ENCODE results near the gene DIO3. TPM values are rescaled to one million over a fixed set of nuclear protein-coding genes. Genes with fewer than 3 reads are reported as not detected.

The DIO3 gene
- total RNA-seq, 1 donor from 2014 or later, result not detected

DNA sequence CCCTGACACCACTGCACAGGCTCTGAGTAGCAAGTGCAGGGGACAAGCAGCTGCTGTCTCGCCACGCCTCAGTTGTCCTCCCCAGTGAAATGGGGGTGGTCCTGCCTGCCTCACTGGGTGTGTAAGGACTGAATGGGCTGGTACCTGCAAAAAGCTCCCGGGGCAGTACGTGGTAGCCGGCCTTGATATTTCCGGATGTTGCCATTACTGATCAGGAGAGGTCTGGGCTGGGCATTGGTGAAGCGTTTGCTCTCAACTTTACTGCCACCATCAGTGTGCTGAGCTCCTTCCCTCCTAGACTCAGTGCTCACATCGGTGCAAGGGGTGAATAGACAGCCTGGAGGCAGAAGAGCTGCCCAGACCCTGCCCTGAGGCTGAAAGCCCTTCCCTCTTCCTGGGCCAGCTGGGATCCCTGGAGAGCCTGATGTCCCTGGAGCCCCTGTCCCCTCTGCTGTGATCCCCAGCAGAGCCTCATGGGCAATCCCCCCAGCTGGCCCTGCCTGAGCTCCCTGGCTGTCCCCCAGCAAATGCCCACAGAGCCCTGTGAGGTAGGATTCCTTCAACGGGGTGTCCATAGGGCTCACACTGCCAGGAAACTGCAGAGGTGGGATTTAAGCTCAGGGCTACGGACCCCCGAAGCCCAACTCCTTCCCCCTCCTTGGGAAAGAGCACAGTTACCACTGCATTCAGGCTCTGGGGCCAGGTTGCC, 18.2 kb downstream of the DIO3 start:
- DNase-seq (ENCODE audit: low read depth, low spot score), result no peak

DNA sequence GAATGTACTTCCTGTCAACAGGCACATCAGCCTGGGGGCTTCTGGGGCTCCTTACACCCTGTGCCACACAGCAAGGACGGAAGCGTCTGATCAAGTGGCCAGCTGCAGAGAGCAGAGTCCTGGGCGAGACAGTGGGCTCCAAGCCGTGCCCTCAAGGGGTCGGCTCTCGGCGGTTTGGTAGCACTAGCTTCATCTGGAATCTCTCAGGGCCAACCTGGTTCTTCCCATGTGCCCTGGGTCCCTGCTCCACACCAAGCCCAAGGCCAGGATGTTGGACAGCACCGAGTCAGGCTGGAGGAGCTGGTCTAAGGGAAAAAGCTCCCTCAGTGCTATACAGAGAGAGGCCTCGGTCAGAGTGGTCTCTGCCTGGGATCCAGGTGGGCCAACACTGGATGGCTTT, 20.5 kb downstream of the DIO3 start:
- DNase-seq (ENCODE audit: low read depth, low spot score), result no peak

DNA sequence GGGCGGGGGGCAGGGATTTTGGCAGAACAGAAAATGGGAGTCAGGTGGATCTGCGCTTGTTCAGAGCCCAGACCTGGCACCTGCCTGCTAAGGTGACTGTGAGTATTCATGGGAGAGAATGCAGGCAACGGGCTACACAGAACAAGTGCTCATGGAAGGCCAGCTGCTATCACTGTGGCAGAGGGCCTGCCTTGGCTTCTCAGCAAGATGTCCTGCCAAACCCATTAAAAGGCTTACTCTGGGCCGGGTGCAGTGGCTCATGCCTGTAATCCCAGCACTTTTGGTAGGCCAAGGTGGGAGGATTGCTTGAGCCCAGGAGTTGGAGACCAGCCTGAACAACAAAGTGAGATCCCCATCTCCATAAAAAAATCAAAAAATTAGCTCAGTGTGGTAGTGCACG, 21.0 kb downstream of the DIO3 start:
- DNase-seq (ENCODE audit: low read depth, low spot score), result no peak

DNA sequence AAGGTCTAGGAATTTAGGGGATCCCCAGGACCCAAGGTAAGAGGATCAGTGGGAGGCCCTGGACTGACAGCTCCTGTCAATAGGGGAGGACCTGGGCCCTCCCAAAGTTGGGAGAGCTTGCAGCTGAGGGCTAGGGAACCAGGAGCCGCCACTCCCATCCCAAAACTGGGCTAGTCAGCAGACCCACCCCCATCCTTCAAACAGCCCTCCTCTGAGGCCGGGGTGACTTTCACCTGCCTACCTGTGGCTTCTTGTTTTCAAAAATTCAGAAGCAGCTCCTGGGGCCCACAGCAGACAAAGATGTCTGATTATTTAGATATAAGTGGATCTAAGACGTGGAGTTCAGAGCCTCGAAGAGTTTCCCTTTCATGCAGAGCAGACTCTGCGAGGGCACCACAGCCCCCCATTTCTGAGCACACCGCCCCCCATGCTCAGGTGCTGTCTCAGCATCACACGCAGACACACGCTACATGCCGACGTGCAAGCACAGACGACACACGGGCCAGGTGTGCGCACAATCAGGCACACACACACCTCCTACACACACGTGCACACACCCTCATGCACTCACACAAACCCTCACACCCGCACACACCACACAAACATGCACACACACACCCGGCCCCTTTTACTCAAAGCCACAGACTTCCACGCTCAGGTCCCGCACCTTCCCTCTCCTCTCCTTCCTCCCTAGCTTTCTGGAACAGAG, 21.9 kb downstream of the DIO3 start:
- no peak for DNase-seq (ENCODE audit: low read depth, low spot score)

DNA sequence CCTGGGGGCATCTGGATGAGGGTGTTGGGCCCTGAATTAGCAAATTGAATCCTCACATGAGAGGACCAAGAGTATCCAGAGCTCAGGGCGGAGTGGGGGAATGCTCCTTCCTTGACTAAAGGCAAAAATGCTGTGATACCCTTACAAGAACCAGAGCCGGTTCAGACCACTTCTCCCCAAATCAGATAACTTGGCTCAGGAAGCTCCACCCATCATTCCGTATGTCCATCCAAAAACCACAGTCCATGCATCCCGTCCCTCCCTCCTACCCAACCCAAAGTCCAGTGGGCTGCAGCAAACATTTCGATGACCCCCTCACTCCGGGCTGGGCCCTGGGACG, 22.4 kb downstream of the DIO3 start:
- DNase-seq (ENCODE audit: low read depth, low spot score), result no peak

DNA sequence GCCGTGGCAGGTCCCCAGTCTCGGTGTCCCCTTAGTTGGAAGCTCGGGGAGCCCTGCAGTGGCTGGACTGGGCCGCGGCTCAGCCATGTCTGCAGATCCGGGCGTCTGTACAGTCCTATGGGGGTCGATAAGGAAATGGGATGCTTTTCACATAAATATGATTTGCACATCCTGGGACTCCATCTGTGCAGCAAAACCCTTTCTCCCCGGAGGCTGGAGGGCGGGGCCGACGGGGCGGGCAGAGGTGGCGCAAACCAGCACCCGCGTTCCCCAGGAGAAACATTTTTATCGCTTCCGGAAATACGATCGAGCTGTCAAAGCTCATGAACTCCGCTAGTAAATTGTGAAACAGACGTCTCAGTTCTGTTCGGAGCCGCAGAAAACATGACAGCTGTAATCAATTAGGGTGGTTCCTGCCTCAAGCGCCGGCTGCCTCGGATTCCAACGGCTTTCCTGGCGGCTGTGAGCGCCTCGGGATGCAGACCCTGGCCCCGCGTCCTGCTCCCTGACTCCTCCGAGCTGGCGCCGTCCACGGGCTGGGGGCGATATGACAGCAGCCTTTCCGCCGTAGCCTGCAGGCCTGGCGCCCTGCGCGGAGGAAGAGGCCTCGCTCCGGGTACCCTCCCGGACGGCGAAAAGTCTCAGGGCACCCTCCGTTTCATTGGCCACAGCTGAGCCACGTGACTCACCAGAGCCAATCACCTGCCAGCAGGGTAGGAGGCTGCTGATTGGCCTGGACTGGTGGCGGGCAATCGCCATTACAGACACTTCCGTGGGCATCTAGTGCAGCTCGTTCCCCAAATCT, 23.0 kb downstream of the DIO3 start:
- DNase-seq (ENCODE audit: low read depth, low spot score), result no peak

DNA sequence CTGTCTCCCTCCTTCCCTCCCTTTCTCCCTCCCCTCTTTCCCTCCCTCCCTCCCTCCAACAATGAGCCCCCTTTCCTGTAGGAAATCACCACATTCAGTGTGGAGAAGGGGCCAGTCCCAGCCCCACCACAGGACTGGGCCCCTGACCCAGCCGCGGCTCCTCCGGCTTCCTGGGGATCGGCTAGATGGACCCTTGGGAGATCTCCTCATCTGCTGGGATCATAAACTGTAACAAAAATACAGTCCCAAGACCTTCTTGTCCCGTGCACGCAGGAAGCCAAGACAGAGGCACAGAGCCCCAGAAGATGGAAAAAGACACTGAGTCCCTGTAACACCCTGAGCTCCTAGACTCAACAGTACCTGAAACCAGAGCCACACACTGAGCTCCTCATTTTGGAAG, 23.9 kb downstream of the DIO3 start:
- no peak for DNase-seq (ENCODE audit: low read depth, low spot score)

DNA sequence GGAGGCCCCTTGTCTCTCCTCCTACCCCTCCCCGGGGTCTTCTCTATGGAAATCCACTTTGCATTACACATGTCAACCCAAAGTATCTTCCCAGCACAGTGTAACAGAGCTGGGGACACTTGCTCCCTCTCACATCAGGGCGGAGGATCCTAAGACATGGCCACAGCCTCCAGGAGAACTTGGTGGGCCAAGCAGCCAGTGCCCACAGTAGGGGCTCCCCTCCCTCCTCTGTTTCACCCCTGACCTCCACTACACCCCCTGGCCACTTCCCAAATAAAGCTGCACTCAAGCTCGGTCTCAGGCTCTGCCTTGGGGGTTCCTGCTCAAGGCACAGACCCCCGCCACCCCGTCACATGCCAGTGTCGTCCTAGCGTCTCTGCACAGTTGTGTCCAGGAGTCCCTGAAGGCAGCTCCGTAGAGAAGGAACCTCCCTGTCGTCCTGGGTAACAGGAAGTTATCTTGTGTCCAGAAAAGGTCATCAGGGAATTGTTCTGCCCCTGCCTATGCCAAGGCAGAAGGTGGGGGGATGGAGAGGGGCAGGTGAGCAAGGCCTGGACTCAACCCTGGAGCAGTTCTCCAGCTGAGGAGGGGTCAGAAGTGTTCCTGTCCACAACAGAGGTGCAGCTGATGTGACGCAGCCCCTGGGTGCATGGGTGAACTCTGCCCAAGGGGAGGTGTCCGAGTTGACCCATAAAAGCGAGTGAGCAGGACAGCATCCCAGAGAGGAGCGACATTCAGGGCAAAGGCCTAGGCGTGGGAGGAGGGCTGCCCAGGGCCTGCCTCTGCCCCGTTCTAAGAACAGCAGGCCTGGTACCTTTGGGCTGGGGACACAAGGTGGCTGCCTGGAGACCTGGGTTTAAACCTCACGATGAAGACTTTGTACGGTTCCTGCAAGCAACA, 25.5 kb downstream of the DIO3 start:
- DNase-seq (ENCODE audit: low read depth, low spot score), result no peak

DNA sequence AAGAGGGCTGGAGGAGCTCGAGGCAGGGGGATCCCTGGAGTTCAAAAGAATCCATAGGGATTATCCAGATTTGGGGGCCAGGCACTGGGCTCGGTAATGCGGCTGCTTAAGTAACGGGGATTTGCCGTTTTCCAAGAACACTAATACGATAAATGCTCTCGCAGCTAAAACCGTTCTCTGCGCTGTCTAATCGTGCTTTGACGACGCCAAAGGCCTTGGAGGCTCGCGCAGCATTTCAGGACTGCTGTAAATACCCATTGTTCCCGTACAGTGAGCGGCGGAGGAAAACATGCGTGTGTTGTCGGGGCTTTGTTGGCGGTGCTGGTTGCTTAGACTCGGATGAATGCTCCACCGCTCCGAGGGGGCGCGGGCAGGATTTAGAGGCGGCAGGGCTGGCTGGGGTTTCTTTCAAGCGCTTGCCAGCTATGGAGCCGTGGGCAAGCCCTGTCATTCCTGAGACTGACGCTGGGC, 26.2 kb downstream of the DIO3 start:
- DNase-seq (ENCODE audit: low read depth, low spot score), result no peak

DNA sequence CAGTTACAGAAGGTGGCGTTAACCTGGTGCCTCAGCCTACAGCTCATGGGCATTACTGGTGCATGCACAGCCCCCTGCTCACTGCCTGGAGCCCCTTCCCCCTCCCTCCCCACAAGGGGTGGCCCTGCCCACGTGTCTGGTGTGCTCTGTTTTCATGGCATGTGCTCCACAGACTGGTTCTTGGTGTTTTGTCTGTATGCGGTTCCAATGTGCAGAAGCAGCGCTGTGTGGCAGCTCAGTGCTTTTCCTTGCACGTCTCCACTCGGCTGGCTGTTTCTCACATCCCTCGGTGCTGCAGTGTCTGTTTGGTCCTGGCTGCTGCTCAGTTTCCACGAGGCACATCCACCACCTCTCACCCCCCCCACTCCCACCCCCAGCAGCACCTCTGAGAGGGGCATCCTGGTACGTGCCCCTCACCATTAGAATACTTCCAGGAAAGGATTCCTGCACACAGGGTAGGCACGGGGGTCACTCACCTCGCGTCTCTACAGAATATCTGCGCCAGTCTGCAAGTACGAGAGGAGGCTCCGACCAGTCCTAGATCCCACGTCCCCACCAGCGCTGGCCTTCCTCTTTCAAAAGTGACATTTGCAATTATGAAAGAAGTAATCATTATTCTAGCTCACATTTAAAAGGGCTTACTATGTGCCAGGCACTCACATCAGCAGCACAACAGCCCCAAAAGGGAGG, 27.1 kb downstream of the DIO3 start:
- DNase-seq (ENCODE audit: low read depth, low spot score), result no peak

DNA sequence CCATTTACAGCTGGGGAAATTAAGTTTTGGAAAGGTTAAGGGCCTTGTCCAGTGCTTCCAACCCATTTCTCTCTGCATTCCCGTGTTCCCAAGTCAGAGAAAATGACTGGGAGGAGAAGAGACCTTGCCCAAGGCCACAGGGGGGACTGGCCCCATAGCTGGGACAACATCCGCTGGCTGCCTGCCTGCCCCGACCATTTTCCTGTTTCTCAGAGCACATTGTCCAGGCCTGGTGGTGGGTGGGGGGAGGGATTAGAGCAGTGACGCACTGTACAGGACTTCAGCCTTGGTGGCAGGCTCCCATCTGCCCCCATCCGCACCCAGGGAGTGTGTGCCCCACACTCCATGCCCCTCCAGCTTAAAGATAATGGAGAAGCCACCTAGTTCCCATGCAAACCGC, 27.7 kb downstream of the DIO3 start:
- no peak for DNase-seq (ENCODE audit: low read depth, low spot score)

DNA sequence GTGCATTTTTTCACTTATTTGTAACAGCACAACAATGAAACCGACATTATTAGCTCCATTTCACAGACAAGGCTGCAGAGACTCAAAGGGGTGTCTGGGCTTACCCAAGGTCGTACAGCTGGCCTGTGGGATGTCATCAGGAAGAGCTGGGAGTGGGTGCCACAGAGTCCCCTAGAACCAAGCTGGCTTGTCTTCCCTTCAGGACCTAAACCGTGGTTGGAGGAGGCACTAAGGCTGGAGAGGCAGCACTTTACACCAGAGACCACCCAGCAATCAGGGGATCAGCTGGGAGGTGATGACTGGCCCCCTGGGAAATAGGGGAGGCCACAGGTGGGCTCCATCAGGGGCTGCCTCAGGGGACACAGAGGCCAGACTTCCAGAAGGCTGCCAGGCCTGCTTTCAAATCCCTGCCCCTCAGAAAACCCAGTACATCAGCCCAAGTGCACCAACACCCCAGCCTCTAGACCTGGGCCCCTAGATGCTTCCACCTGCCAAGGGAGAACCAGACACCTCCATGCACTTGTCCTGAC, 28.3 kb downstream of the DIO3 start:
- no peak for DNase-seq (ENCODE audit: low read depth, low spot score)

DNA sequence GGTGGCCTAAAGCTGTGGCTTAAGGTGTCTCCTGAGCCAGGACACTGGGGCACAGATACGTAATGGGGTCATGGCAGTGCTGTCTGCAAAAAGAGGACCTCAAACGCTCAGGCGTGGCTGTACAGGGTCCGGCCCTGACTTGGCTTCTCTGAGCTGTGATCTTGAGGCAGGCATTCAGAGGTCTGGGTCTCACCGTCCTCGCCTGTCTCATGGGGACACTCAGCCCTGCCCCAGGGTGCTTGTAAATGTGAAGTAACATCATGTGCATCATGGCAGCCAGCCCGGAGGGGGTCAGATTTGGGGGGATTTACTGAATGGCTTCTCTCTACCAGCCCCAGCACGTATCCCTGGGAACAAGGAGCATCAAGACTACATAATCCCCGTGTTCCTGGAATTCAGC, 28.8 kb downstream of the DIO3 start:
- DNase-seq (ENCODE audit: low read depth, low spot score), result no peak

DNA sequence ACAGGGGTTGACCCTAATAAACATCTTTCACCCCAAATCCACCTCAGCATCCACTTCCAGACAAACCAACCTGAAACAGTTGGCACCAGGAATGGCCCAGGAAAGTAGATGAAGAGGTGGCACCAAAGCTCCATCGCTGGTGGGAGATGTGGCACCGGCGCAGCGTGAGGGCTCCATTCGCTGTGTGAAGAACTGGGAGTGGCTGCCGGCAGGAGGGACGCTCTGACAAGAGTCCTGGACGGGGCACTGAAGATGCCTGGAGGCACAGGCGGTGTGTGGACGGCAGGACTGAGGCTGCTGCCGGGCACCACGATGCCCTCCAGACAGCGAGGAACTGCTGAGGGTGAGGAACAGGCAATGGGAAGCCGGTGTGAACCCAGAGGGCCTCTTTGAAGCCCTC, 29.3 kb downstream of the DIO3 start:
- DNase-seq (ENCODE audit: low read depth, low spot score), result no peak

DNA sequence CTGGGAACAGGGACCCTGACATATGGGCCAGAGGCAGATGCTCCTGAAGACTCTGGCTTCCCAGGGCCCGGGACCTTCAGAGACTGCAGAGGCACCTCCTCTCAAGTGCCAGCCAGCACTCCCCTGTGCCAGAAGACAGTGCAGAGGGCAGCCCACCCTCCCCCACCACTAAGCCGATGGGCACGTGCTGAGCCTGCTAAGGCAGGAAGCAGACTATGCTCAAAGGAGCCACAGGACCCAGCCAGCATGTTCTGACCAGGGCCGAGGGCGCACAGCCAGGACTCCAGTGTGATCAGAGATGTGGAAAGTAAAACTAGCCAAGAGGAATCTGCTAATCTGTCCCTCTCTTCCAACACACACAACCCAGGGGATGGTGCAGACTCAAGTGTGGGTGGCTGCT, 29.8 kb downstream of the DIO3 start:
- DNase-seq (ENCODE audit: low read depth, low spot score), result no peak

DNA sequence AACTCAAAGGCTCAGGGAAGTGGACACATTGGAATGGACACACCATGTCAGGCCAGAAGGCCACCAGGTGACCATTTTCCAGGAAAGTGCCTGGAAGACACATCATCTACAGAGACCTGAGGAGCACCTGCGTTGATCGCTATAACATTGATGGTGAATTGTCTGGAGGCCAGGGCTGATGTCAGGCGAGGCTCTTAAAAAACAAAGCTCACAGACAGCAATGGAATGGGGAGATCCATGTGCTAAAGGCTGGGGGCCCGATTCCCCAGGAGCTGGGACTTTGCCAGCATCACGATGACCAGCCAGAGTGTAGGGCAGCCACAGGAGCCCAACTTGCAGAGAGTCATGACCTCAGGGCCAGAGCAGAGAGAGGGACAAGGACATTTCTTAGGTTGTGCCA, 30.3 kb downstream of the DIO3 start:
- DNase-seq (ENCODE audit: low read depth, low spot score), result no peak

DNA sequence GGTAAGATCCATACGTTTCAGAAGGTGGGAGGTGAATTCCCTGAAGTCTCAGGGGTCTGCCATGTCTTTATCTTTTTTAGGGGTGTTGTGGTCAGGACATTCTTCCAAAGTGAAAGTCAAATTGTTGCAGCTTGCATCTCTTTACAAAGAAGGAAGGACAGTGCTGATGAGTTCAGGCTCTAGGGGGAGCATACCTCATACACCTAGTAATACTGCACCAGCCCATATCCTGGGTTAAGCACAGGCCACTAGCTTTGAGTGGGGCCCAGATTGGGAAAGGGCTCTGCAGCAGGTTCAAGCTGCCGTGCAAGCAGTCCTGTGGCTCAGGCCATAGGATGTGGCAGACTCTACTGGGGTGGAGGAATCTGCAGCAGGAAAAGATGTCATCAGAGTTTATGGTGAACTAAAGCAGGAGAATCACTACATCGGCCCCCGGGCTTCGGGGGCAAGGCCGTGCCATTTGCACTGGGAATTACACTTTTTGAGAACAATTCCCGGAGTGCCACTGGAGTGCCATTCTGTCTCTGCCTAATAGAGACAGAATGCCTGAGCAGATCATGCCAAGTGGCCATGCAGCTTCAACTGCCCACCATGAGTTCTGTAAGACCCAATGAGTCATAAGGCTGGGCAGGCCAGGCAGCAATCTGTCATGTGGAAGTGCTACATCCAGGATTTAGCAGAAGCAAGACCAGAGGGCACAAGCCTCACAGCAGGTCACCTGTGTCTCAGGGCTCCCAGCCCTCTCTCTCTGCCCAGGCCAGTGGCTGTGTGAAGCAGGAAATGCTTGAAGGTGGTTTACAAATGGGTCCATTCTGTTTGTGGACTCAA, 32.3 kb downstream of the DIO3 start:
- DNase-seq (ENCODE audit: low read depth, low spot score), result no peak

DNA sequence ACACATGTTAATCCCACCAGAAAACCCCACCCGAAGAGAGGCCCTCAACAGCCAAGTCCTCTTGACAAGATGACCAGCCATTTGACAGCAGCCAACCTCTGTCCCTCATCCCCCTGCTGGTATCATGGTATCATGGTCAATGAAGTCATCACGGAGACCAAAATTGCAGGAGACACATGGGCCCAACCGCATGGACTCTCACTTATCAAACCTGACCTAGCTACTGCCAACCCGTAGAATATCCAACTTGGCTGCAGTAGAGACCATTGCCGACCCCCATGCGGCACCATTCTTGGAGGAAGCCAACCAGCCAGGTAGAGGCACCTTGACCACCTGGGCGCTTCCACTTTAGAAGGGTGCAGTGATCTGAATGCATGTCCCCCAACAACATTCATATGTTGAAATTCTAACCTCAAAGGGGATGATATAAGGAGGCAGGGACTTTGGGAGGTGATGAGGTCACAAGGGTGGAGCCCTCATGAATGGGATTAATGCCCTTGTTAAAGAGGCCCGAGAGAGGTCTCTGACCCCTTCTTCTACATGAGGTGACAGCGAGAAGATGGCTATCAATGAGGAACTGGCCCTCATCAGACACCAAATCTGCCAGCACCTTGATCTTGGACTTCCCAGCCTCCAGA, 33.3 kb downstream of the DIO3 start:
- no peak for DNase-seq (ENCODE audit: low read depth, low spot score)

DNA sequence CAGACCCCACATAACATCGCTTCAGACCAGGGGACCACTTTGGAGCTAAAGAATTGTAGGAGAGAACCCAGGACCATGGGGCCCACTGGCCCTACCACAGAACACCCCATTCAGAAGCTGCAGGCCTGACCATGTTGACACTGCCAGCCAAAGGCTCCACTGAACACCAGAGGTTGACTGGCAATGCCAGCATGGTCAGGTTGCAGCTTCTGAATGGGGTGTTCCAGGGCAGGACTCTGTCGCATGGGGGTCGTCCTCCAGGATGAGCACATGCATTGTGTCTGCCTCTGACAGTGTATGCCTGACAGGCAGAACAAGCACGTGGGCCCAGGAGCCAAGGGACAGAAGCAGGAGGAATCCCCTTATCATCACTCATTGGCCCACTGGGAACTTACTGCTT, 34.1 kb downstream of the DIO3 start:
- no peak for DNase-seq (ENCODE audit: low read depth, low spot score)

Data from pulmonary artery endothelial cell (primary cell).